ENCODE results near the gene ZIC4.

Gene ZIC4

DNA sequence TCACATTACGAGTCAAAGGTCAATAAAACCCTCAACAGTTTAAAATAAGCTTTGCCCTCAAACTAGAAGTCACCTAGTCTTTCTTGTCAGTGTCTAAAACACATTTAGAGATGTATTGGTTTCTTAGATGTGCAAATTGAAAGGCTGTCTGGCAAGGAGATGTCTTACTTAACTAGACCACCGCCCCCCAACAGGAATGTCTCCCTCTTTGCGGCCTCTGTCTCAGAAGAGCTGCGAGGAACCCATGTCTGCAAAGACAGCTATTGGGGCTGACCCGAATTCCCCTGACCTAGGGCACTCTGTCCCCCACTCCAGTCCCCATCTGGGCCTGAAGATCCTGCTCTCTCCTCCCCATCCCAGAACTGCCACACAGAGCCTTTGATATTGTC is 46.3 kb downstream of the ZIC4 start:
- TF ChIP-seq ZNF8 (CRISPR knock-in tag; IDR thresholded peaks at IDR 0.05) (no peak), RARB (CRISPR knock-in tag; IDR thresholded peaks at IDR 0.05) (no peak), TSHZ2 (CRISPR knock-in tag; IDR thresholded peaks at IDR 0.05) (no peak), ZNF70 (CRISPR knock-in tag; IDR thresholded peaks at IDR 0.05) (no peak), GLIS3 (CRISPR knock-in tag; IDR thresholded peaks at IDR 0.05) (no peak), CSRNP3 (CRISPR knock-in tag; IDR thresholded peaks at IDR 0.05) (no peak), CSDC2 (CRISPR knock-in tag; IDR thresholded peaks at IDR 0.05) (no peak), POU6F1 (CRISPR knock-in tag; IDR thresholded peaks at IDR 0.05; ENCODE audit: borderline replicate concordance, low read depth) (no peak), SNAI2 (CRISPR knock-in tag; IDR thresholded peaks at IDR 0.05) (no peak), ARNTL (CRISPR knock-in tag; IDR thresholded peaks at IDR 0.05; ENCODE audit: borderline replicate concordance, low read depth) (no peak), ZFP30 (CRISPR knock-in tag; IDR thresholded peaks at IDR 0.05) (no peak)
- TF ChIP-seq, protein P1, sequence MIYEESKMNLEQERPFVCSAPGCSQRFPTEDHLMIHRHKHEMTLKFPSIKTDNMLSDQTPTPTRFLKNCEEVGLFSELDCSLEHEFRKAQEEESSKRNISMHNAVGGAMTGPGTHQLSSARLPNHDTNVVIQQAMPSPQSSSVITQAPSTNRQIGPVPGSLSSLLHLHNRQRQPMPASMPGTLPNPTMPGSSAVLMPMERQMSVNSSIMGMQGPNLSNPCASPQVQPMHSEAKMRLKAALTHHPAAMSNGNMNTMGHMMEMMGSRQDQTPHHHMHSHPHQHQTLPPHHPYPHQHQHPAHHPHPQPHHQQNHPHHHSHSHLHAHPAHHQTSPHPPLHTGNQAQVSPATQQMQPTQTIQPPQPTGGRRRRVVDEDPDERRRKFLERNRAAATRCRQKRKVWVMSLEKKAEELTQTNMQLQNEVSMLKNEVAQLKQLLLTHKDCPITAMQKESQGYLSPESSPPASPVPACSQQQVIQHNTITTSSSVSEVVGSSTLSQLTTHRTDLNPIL (CRISPR knock-in tag; IDR thresholded peaks at IDR 0.05; ENCODE audit: low read depth) = no peak
- no peak for ATAC-seq

DNA sequence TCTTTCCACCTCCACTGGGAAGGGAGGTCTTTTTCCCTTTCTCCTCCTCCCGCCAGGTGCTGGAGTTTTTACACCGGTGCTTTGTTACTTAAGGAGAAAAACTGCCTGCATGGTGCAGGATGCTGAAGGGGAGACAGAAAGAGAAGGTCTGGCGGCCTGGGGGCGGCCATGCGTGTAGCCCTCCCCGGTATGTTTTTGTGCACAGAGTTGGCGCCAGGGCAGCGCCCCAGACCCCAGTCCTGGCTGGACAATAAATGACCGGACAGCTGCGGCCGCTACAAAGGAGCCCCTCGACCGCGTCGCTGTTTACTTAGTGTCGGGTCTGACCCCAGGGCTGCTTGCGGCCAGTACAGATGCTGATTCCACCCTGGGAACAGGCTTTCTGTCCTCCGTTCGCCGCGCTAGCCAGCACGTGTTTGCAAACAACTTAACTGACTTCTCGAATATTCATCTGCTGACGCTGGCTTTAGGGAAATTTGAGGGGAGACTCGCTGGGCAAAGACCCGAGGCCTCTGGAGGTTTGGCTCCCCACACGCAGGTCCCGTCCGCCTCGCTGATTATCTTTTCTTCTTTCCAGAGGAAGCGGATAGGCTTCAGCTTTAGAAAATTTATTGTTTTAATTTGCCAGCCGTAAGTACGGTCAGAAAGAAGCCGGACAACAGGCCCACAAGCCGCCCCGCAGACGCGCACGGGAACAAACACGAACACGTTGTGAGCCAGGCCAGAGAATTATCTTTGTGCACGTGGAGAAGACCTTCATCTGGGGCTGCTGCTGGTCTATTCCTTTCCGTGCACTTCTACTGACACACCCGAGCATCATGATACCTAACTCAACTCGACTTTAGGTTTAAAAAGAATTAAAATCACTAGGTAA is 46.9 kb downstream of the ZIC4 start:
- no peak for ATAC-seq
- no peak for TF ChIP-seq ZNF565 (CRISPR knock-in tag; conservative IDR thresholded peaks at IDR 0.05; ENCODE audit: low read depth)
- no peak for TF ChIP-seq ZFP3 (CRISPR knock-in tag; IDR thresholded peaks at IDR 0.05)
- no peak for TF ChIP-seq ZFP30 (CRISPR knock-in tag; IDR thresholded peaks at IDR 0.05)
- no peak for TF ChIP-seq ZNF70 (CRISPR knock-in tag; IDR thresholded peaks at IDR 0.05)
- TF ChIP-seq TOX (CRISPR knock-in tag; IDR thresholded peaks at IDR 0.05; ENCODE audit: borderline replicate concordance) = no peak
- TF ChIP-seq CSRNP3 (CRISPR knock-in tag; IDR thresholded peaks at IDR 0.05) = no peak
- no peak for TF ChIP-seq SNAI2 (CRISPR knock-in tag; IDR thresholded peaks at IDR 0.05)
- no peak for TF ChIP-seq ZNF8 (CRISPR knock-in tag; IDR thresholded peaks at IDR 0.05)

- ATAC-seq = no peak
- TF ChIP-seq, protein P2, sequence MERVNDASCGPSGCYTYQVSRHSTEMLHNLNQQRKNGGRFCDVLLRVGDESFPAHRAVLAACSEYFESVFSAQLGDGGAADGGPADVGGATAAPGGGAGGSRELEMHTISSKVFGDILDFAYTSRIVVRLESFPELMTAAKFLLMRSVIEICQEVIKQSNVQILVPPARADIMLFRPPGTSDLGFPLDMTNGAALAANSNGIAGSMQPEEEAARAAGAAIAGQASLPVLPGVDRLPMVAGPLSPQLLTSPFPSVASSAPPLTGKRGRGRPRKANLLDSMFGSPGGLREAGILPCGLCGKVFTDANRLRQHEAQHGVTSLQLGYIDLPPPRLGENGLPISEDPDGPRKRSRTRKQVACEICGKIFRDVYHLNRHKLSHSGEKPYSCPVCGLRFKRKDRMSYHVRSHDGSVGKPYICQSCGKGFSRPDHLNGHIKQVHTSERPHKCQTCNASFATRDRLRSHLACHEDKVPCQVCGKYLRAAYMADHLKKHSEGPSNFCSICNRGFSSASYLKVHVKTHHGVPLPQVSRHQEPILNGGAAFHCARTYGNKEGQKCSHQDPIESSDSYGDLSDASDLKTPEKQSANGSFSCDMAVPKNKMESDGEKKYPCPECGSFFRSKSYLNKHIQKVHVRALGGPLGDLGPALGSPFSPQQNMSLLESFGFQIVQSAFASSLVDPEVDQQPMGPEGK (CRISPR knock-in tag; IDR thresholded peaks at IDR 0.05; ENCODE audit: borderline replicate concordance) = no peak
- TF ChIP-seq ZFP30 (CRISPR knock-in tag; IDR thresholded peaks at IDR 0.05) = no peak
- TF ChIP-seq POU6F1 (CRISPR knock-in tag; IDR thresholded peaks at IDR 0.05; ENCODE audit: borderline replicate concordance, low read depth) = no peak
- TF ChIP-seq TCF4 (CRISPR knock-in tag; IDR thresholded peaks at IDR 0.05; ENCODE audit: borderline replicate concordance) = no peak
- TF ChIP-seq ESRRG (CRISPR knock-in tag; IDR thresholded peaks at IDR 0.05) = no peak
- TF ChIP-seq OSR1 (CRISPR knock-in tag; IDR thresholded peaks at IDR 0.05) = no peak
Measured at GRCh38 chr3:147358144-147358992, 48.0 kb downstream of the ZIC4 start.
